ENCODE data around the gene TTC33. TPM values are rescaled to one million over a fixed set of nuclear protein-coding genes. Genes with fewer than 3 reads are reported as not detected.
A peak's percentile ranks its signal among the peaks of the same experiment; 100 is the strongest.

The TTC33 gene
- total and polyA plus RNA-seq, 12 donors = 6.4 to 20.1 (median 17.5) TPM

DNA sequence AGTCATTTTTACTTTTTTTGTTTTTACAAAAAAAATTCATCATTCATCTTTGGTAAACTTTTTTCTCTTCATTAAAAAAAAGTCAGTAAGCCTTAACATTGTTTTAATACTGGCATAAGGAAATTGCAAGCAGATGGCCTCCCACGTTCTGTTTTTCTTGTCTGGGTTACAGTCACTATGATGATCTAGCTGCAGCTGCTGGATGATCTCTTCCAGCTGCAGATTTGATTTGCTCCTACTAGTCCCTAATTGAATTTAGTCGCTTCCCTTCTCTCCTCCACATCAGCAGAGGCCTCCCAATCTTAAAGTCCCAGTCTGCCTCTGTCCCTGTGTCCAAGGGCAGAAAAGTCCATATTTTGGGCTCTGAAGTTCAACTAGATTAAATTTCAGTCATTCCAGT is 182.8 kb downstream of the TTC33 start:
- Histone ChIP-seq H3K4me3 (no peak overlapping the region), H3K36me3 (no peaks in the 10 kb centered on the region), H3K4me1 (peaks cover 0 to 24% (median 0%) of the 10 kb centered on the region in 9 donors), H3K9me3 (no peaks in the 10 kb centered on the region), H3K27me3 (no peaks in the 10 kb centered on the region), H3K27ac (peak overlapping the region in 8 of 10 donors; percentile 21 to 76 (median 51))
- 49 to 62% methylated on average over 2 of the region's 2 CpGs for WGBS, 2 donors
- DNase-seq = peak in 1 of 2 donors; percentile 49
- intact Hi-C loops (cut with DNase I) = loop anchor here in 1 of 10 donors (5.0 kb wide), 1 partner anchor 109 kb away; no protein-coding TSS in a partner anchor
- ATAC-seq = peak in 7 of 8 donors; percentile 76 to 87 (median 79)
- TF ChIP-seq, protein P1, sequence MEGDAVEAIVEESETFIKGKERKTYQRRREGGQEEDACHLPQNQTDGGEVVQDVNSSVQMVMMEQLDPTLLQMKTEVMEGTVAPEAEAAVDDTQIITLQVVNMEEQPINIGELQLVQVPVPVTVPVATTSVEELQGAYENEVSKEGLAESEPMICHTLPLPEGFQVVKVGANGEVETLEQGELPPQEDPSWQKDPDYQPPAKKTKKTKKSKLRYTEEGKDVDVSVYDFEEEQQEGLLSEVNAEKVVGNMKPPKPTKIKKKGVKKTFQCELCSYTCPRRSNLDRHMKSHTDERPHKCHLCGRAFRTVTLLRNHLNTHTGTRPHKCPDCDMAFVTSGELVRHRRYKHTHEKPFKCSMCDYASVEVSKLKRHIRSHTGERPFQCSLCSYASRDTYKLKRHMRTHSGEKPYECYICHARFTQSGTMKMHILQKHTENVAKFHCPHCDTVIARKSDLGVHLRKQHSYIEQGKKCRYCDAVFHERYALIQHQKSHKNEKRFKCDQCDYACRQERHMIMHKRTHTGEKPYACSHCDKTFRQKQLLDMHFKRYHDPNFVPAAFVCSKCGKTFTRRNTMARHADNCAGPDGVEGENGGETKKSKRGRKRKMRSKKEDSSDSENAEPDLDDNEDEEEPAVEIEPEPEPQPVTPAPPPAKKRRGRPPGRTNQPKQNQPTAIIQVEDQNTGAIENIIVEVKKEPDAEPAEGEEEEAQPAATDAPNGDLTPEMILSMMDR (IDR thresholded peaks at IDR 0.05) = no peak

DNA sequence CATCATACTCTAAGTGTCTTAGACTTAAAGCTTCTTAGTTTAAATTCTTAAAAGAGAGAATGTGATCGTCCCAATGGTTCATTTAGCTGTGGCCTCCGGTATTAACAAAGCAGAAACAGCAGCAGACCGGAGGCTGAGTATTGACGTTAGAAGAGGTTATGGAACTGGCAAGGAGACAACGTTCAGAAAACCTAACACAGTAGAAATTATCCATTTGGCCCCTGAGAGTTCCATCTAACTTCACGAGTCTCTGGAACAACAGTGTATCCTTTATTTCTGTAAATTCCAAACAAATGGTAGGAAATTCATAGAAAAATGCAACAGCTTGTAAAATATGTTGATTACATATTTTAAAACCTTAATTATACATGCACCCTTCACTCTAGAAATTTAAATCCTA is 183.4 kb downstream of the TTC33 start:
- 71 to 72% methylated on average over 6 of the region's 6 CpGs for WGBS, 2 donors
- Histone ChIP-seq H3K27ac (peak overlapping the region in 8 of 10 donors; percentile 22 to 76 (median 67)), H3K36me3 (no peaks in the 10 kb centered on the region), H3K9me3 (no peaks in the 10 kb centered on the region), H3K4me1 (peaks cover 0 to 24% (median 0%) of the 10 kb centered on the region in 9 donors), H3K27me3 (no peaks in the 10 kb centered on the region), H3K4me3 (no peak overlapping the region)
- peak in 4 of 8 donors; percentile 41 to 65 (median 57) for ATAC-seq
- intact Hi-C loops (cut with DNase I) = loop anchor here in 1 of 10 donors (5.0 kb wide), 1 partner anchor 110 kb away; no protein-coding TSS in a partner anchor
- DNase-seq = peak in 1 of 2 donors; percentile 15
- TF ChIP-seq, protein P1 (IDR thresholded peaks at IDR 0.05) = no peak

DNA sequence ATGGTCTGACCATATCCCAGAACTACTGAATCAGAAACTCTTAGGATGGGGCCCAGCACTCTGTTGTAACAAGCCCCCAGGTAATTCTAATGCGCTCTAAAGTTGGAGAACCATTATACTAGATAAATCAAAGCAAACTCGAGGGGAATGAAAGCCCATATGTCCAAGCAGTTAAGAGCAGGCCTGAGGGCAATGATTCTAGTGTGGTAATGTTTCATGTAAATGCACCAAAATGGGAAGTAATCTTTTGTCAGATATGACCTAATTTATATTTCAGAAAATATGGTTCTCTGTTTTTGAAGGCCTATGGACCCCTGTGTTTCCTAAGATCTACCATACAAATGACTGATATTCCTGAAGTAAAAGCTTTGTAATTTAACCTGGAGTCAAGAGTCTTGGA is 184.0 kb downstream of the TTC33 start:
- Histone ChIP-seq H3K36me3 (no peaks in the 10 kb centered on the region), H3K9me3 (no peaks in the 10 kb centered on the region), H3K27ac (peak overlapping the region in 8 of 10 donors; percentile 22 to 76 (median 67)), H3K4me1 (peaks cover 0 to 24% (median 0%) of the 10 kb centered on the region in 9 donors), H3K4me3 (no peak overlapping the region), H3K27me3 (no peaks in the 10 kb centered on the region)
- no peak for DNase-seq
- ATAC-seq = no peak
- intact Hi-C loops (cut with DNase I) = loop anchor here in 1 of 10 donors (5.0 kb wide), 1 partner anchor 111 kb away; no protein-coding TSS in a partner anchor
- WGBS, 2 donors = 85 to 87% methylated on average over 2 of the region's 2 CpGs
- TF ChIP-seq, protein P1 (IDR thresholded peaks at IDR 0.05) = no peak

DNA sequence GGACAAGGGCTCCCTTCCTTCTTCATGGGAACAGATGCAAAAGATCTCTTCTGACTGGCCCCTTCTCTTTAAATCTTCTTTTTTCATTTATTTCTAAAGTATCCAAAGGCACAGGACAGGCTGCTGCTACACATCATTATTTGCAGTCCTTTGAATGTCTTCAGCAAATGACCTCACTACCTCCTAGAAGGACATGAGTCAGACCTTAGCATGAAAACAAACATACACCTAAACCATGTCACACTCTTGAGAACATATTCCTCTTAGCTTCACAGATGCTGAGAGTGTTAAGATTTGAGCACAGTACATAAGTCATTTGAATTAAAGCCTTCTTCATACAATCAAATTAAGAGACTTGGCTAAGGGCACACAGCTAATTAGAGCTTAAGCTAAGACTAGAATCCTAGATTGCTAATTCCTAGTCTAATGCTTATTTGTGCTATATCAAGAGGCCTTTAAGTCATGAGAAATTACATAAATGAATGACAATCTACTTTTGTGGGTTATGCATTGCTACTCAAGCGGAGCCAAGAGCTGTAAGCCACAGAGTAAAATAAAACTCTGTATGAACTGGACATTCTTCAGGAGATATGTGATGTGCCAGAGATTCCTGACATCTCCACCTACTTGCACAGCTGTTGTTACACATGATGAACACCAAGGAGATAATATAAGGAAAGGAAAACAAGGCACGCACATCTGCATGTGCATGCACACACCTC is 185.2 kb downstream of the TTC33 start:
- Histone ChIP-seq H3K4me1 (peaks cover 0 to 24% (median 0%) of the 10 kb centered on the region in 9 donors), H3K4me3 (no peak overlapping the region), H3K27ac (peak overlapping the region in 7 of 10 donors; percentile 29 to 76 (median 61)), H3K9me3 (no peaks in the 10 kb centered on the region), H3K36me3 (no peaks in the 10 kb centered on the region), H3K27me3 (no peaks in the 10 kb centered on the region)
- TF ChIP-seq, protein P1 (IDR thresholded peaks at IDR 0.05) = no peak
- ATAC-seq = peak in 5 of 8 donors; percentile 39 to 75 (median 60)
- 86 to 87% methylated on average over 2 of the region's 2 CpGs for WGBS, 2 donors
- intact Hi-C loops (cut with DNase I) = loop anchor here in 1 of 10 donors (5.0 kb wide), 1 partner anchor 112 kb away; no protein-coding TSS in a partner anchor
- no peak for DNase-seq

Data from heart right ventricle (tissue), 16 donors.